ENCODE results near the gene CLCNKB. TPM values are rescaled to one million over a fixed set of nuclear protein-coding genes. Genes with fewer than 3 reads are reported as not detected.

Gene CLCNKB
- total and polyA plus RNA-seq, 7 donors, result 0.04 to 0.71 (median 0.30) TPM; not detected in 3

DNA sequence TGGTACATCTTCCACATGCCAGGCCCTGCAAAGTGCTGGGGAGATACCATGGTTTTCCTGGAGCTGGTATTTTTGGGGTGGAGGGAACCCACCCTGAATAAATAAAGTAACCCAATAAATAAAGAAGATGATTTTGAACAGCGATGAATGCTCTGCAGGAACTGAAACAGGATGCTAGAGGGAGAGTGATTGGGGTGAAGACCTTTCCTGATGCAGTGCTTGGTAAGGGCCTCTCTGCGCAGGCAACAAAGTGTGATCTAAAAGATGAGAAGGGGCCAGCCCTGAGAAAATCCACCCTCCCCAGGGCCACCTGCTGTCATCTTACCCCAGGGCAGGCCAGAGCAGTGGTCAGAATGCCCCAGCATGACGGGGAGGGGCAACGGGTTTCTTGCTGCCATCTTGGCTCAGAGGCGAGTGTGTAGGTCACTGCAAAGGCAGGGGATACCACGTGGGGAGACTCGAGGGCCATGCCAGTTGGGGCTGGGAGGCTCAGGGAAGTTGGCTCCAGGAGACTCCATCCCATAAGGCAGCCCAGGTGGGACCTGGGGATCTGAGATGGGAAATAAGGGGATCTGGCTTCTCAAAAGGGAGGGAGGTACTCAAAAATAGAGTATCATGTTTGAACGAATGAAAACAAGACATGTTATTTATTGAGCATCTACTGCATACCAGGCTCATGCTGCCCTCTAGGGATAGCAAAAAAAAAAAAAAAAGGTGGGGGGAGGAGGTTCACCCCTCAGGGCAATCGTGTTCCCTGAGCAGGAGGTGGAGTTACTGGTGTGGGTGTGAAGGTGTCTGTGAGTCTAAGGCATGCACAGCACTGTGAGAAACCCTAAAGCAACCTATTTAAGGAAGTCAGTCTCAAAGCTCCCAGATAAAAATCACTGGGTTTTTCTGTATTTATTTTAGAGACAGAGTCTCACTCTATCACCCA is 36.8 kb upstream of the CLCNKB start:
- 62 to 71% methylated on average over 9 of the region's 9 CpGs for WGBS, 2 donors
- TF ChIP-seq POLR2A (IDR thresholded peaks at IDR 0.05), result no peak
- TF ChIP-seq POLR2AphosphoS5 (IDR thresholded peaks at IDR 0.05), result no peak
- TF ChIP-seq EP300 (IDR thresholded peaks at IDR 0.05), result no peak
- TF ChIP-seq, protein P1, sequence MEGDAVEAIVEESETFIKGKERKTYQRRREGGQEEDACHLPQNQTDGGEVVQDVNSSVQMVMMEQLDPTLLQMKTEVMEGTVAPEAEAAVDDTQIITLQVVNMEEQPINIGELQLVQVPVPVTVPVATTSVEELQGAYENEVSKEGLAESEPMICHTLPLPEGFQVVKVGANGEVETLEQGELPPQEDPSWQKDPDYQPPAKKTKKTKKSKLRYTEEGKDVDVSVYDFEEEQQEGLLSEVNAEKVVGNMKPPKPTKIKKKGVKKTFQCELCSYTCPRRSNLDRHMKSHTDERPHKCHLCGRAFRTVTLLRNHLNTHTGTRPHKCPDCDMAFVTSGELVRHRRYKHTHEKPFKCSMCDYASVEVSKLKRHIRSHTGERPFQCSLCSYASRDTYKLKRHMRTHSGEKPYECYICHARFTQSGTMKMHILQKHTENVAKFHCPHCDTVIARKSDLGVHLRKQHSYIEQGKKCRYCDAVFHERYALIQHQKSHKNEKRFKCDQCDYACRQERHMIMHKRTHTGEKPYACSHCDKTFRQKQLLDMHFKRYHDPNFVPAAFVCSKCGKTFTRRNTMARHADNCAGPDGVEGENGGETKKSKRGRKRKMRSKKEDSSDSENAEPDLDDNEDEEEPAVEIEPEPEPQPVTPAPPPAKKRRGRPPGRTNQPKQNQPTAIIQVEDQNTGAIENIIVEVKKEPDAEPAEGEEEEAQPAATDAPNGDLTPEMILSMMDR (IDR thresholded peaks at IDR 0.05), result no peak
- H3K27me3 ChIP-seq, result no peaks in the 10 kb centered on the region
- no peaks in the 10 kb centered on the region for H3K9me3 ChIP-seq
- no peak overlapping the region for H3K27ac ChIP-seq
- intact Hi-C loops (cut with DNase I), result loop anchor here (5.0 kb wide), 1 partner anchor 190 kb away; no protein-coding TSS in a partner anchor
- no peaks in the 10 kb centered on the region for H3K36me3 ChIP-seq
- no peak overlapping the region for H3K4me3 ChIP-seq
- peaks cover 0 to 6% (median 0%) of the 10 kb centered on the region in 4 donors for H3K4me1 ChIP-seq
- no peak for DNase-seq

DNA sequence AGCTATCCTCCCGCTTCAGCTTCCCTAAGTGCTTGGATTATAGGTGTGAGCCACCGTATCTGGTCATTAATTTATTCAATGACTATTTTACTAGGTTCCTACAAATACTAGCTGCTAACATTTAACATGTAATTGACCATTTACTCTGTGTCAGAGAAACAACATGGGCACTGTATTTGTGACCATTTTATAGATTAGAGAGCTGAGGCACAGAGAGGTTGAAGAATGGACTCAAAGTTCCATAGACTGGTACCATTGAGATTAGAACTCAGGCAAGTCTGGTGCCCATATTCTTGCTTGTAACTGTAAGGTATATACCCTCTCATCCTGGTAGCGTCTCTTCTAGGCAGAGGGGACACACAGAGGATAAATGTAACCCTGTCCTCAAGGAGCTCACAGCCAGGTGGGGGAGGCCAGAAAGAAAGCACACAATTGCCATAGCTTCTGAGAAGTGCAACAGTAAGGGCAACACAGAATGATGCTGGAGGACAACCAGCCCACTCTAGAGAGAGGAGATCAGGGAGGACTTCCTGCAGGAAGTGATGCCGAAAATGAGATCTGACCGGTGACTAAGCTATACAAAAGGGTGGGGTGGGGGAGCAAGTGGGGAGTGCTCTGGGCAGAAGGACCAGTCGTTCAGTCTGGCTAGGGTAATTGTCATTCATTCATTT is 35.8 kb upstream of the CLCNKB start:
- H3K4me1 ChIP-seq, result peaks cover 0 to 12% (median 7%) of the 10 kb centered on the region in 4 donors
- intact Hi-C loops (cut with DNase I), result loop anchor here (5.0 kb wide), 1 partner anchor 191 kb away; no protein-coding TSS in a partner anchor
- no peak overlapping the region for H3K27ac ChIP-seq
- TF ChIP-seq, protein P1 (IDR thresholded peaks at IDR 0.05), result no peak
- no peak for TF ChIP-seq EP300 (IDR thresholded peaks at IDR 0.05)
- no peak for TF ChIP-seq POLR2A (IDR thresholded peaks at IDR 0.05)
- no peak for TF ChIP-seq POLR2AphosphoS5 (IDR thresholded peaks at IDR 0.05)
- no peaks in the 10 kb centered on the region for H3K9me3 ChIP-seq
- H3K4me3 ChIP-seq, result no peak overlapping the region
- 60 to 77% methylated on average over 6 of the region's 6 CpGs for WGBS, 2 donors
- no peak for DNase-seq
- H3K36me3 ChIP-seq, result no peaks in the 10 kb centered on the region
- no peaks in the 10 kb centered on the region for H3K27me3 ChIP-seq

DNA sequence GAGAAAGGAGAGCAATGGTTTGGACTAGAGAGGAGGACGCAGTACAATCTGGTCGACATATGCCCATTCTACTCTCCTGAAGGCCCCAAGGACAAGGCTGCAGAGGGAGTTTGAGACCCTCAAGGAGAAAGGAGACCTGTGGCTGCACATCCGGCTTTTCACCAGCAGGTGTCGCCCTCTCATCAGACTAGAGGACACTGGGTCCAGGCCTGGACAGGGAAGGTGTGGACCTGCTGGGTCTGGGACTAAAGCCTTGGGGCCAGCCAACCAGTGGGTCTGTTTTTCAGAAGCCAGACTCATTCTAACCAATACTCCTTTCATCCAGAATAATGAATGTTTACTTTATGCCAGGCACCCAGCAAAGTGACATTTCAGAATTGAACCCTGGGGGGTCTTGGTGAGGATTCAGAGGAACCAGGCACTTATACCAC is 34.5 kb upstream of the CLCNKB start:
- no peak overlapping the region for H3K27ac ChIP-seq
- H3K4me1 ChIP-seq, result peaks cover 0 to 25% (median 19%) of the 10 kb centered on the region in 4 donors
- TF ChIP-seq, protein P1 (IDR thresholded peaks at IDR 0.05), result peak; percentile 97 to 99 (median 98)
- TF ChIP-seq POLR2AphosphoS5 (IDR thresholded peaks at IDR 0.05) (no peak), POLR2A (IDR thresholded peaks at IDR 0.05) (no peak), EP300 (IDR thresholded peaks at IDR 0.05) (no peak)
- H3K36me3 ChIP-seq, result no peaks in the 10 kb centered on the region
- DNase-seq, result peak; percentile 92
- no peaks in the 10 kb centered on the region for H3K27me3 ChIP-seq
- 1 to 3% methylated on average over 4 of the region's 4 CpGs for WGBS, 2 donors
- H3K9me3 ChIP-seq, result no peaks in the 10 kb centered on the region
- intact Hi-C loops (cut with DNase I), result loop anchor here (1.0 to 5.0 kb wide), 3 partner anchors 23 to 192 kb away; no protein-coding TSS in a partner anchor
- H3K4me3 ChIP-seq, result no peak overlapping the region

DNA sequence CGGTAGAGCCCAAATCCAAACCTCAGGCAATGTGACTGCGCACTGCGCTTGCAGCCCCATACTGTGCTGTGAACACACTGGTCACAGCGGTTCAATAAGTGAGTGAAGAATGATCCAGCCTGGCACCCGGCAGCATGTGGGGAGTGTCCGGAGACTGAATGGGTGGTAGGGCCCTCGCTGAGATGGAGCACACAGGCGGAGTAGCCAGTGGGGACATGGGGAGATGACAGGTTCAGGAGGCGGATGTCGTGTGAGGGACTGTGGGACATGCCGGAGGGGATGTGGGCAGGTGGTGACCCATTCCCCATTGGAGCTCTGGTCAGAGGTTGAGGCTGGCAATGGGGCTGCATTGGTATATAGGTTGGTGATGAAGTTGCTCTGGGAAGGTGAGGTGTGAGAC is 33.9 kb upstream of the CLCNKB start:
- DNase-seq, result no peak
- Histone ChIP-seq H3K4me1 (peaks cover 0 to 31% (median 26%) of the 10 kb centered on the region in 4 donors), H3K27me3 (no peaks in the 10 kb centered on the region), H3K4me3 (no peak overlapping the region), H3K27ac (no peak overlapping the region), H3K9me3 (no peaks in the 10 kb centered on the region), H3K36me3 (no peaks in the 10 kb centered on the region)
- 87 to 93% methylated on average over 11 of the region's 11 CpGs for WGBS, 2 donors
- intact Hi-C loops (cut with DNase I), result loop anchor here (1.0 to 5.0 kb wide), 3 partner anchors 23 to 192 kb away; no protein-coding TSS in a partner anchor
- TF ChIP-seq, protein P1 (IDR thresholded peaks at IDR 0.05), result no peak
- TF ChIP-seq POLR2A (IDR thresholded peaks at IDR 0.05), result no peak
- TF ChIP-seq POLR2AphosphoS5 (IDR thresholded peaks at IDR 0.05), result no peak
- no peak for TF ChIP-seq EP300 (IDR thresholded peaks at IDR 0.05)

Measured in sigmoid colon (tissue), 7 donors.